A549 (cell line): ENCODE measurements around the gene STPG2.

Experiments used
- BHLHE40 ChIP-seq: IDR thresholded peaks from 2 replicates; pipeline ENCODE4 v1.6.1; 2012; ENCODE audit warnings: low read depth, low read length, inconsistent platforms
- EP300 ChIP-seq, 2 experiments: fragments of >200 bp; sonication (Bioruptor Twin); formaldehyde crosslinking; IDR thresholded peaks; 2 replicates in 1 of 2; 3 replicates in 1 of 2; pipeline ENCODE4 v1.6.1; 2016 to 2017
- JUN ChIP-seq, 2 experiments: fragments of >200 bp; sonication (Bioruptor Twin); formaldehyde crosslinking; IDR thresholded peaks; 2 replicates in 1 of 2; 3 replicates in 1 of 2; pipeline ENCODE4 v1.6.1; 2016 to 2017
- POLR2A ChIP-seq: IDR thresholded peaks from 2 replicates; pipeline ENCODE4 v1.6.1; 2012; ENCODE audit warnings: mild to moderate bottlenecking, low read length
- RCOR1 ChIP-seq: fragments of 150-350 bp; IDR thresholded peaks from 2 replicates; pipeline ENCODE4 v1.6.1; 2014; ENCODE audit warnings: antibody characterized with exemption, low read length, low read depth
- TF ChIP-seq, protein P1 (sequence below): fragments of >200 bp; sonication (Bioruptor Twin); formaldehyde crosslinking; IDR thresholded peaks from 3 replicates; pipeline ENCODE4 v1.5.1; 2016
- TF ChIP-seq, protein P2 (sequence below): fragments of 250-450 bp; sonication (Bioruptor Pico); IDR thresholded peaks from 2 replicates; pipeline ENCODE4 v1.5.0; 2020; ENCODE audit warnings: low read depth, mild to moderate bottlenecking, moderate library complexity
- TF ChIP-seq, protein P3 (sequence below): fragments of >200 bp; sonication (Bioruptor Twin); formaldehyde crosslinking; IDR thresholded peaks from 2 replicates; pipeline ENCODE4 v1.6.1; 2016
- TF ChIP-seq, protein P4 (sequence below): fragments of 200-600 bp; sonication (generic); IDR thresholded peaks from 2 replicates; pipeline ENCODE4 v1.6.1; 2016; ENCODE audit warnings: antibody characterized with exemption, mild to moderate bottlenecking, moderate library complexity
- TF ChIP-seq, protein P5 (sequence below): fragments of 250-450 bp; sonication (Bioruptor Pico); IDR thresholded peaks from 2 replicates; pipeline ENCODE4 v1.5.0; 2021; ENCODE audit warnings: mild to moderate bottlenecking, moderate library complexity, borderline replicate concordance

DNA sequence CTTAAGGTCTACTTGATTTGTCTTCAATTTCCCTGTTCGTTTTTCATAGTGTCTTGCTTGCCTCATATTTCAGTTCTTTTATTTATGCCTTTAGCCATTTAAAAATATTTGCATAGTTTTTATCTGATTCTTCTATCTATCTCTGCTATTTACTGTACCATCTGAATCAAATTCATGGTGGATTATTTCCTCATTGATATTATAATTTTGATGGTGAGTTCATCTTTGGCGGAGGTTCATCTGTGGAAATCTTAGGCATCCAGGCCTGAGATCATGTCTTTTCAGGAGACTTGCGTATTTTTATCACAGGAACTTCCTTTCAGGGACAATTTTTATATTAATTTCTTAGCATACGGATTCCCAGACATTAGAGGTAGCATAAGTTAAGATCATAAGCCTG lies 275.2 kb downstream of the STPG2 start:
- TF ChIP-seq, protein P1, sequence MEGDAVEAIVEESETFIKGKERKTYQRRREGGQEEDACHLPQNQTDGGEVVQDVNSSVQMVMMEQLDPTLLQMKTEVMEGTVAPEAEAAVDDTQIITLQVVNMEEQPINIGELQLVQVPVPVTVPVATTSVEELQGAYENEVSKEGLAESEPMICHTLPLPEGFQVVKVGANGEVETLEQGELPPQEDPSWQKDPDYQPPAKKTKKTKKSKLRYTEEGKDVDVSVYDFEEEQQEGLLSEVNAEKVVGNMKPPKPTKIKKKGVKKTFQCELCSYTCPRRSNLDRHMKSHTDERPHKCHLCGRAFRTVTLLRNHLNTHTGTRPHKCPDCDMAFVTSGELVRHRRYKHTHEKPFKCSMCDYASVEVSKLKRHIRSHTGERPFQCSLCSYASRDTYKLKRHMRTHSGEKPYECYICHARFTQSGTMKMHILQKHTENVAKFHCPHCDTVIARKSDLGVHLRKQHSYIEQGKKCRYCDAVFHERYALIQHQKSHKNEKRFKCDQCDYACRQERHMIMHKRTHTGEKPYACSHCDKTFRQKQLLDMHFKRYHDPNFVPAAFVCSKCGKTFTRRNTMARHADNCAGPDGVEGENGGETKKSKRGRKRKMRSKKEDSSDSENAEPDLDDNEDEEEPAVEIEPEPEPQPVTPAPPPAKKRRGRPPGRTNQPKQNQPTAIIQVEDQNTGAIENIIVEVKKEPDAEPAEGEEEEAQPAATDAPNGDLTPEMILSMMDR: no peak
- TF ChIP-seq RCOR1: no peak
- TF ChIP-seq, protein P2, sequence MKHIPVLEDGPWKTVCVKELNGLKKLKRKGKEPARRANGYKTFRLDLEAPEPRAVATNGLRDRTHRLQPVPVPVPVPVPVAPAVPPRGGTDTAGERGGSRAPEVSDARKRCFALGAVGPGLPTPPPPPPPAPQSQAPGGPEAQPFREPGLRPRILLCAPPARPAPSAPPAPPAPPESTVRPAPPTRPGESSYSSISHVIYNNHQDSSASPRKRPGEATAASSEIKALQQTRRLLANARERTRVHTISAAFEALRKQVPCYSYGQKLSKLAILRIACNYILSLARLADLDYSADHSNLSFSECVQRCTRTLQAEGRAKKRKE (CRISPR knock-in tag): no peak
- TF ChIP-seq, protein P3, sequence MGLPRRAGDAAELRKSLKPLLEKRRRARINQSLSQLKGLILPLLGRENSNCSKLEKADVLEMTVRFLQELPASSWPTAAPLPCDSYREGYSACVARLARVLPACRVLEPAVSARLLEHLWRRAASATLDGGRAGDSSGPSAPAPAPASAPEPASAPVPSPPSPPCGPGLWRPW: no peak
- no peak for TF ChIP-seq BHLHE40
- TF ChIP-seq, protein P4, sequence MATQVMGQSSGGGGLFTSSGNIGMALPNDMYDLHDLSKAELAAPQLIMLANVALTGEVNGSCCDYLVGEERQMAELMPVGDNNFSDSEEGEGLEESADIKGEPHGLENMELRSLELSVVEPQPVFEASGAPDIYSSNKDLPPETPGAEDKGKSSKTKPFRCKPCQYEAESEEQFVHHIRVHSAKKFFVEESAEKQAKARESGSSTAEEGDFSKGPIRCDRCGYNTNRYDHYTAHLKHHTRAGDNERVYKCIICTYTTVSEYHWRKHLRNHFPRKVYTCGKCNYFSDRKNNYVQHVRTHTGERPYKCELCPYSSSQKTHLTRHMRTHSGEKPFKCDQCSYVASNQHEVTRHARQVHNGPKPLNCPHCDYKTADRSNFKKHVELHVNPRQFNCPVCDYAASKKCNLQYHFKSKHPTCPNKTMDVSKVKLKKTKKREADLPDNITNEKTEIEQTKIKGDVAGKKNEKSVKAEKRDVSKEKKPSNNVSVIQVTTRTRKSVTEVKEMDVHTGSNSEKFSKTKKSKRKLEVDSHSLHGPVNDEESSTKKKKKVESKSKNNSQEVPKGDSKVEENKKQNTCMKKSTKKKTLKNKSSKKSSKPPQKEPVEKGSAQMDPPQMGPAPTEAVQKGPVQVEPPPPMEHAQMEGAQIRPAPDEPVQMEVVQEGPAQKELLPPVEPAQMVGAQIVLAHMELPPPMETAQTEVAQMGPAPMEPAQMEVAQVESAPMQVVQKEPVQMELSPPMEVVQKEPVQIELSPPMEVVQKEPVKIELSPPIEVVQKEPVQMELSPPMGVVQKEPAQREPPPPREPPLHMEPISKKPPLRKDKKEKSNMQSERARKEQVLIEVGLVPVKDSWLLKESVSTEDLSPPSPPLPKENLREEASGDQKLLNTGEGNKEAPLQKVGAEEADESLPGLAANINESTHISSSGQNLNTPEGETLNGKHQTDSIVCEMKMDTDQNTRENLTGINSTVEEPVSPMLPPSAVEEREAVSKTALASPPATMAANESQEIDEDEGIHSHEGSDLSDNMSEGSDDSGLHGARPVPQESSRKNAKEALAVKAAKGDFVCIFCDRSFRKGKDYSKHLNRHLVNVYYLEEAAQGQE: no peak
- no peak for TF ChIP-seq EP300 (IDR thresholded peaks at IDR 0.05)
- TF ChIP-seq, protein P5, sequence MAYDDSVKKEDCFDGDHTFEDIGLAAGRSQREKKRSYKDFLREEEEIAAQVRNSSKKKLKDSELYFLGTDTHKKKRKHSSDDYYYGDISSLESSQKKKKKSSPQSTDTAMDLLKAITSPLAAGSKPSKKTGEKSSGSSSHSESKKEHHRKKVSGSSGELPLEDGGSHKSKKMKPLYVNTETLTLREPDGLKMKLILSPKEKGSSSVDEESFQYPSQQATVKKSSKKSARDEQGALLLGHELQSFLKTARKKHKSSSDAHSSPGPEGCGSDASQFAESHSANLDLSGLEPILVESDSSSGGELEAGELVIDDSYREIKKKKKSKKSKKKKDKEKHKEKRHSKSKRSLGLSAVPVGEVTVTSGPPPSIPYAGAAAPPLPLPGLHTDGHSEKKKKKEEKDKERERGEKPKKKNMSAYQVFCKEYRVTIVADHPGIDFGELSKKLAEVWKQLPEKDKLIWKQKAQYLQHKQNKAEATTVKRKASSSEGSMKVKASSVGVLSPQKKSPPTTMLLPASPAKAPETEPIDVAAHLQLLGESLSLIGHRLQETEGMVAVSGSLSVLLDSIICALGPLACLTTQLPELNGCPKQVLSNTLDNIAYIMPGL (CRISPR knock-in tag): no peak
- TF ChIP-seq JUN (IDR thresholded peaks at IDR 0.05): no peak
- no peak for TF ChIP-seq POLR2A
